ENCODE results near the gene AMPD2. TPM values are rescaled to one million over a fixed set of nuclear protein-coding genes. Genes with fewer than 3 reads are reported as not detected.

The AMPD2 gene
- total RNA-seq, 2 donors from 2014 or later: 55.7 to 69.3 TPM

DNA sequence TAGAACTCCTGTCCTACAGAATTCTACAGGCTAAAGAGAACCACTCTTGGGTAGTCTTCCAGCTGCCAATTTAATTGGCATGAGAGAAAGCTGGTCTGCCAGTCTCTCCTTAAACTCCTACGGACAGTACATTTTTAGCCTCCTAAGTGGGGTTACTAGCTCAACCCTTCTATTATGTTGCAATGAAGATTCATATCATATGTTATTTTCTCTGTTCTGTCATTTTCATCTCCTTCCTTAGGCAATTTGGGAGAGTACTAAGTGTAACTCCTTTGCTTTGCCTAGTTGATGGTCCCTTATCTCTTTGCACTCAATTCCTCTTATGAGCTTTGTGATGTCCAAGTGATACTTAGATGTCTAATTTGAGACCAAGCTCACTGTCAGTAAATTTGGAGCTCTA, 14.3 kb upstream of the AMPD2 start:
- no peak overlapping the region for H3K27ac ChIP-seq (ENCODE audit: low read depth, low read length)
- Mint-ChIP-seq H3K4me1 (no peaks in the 10 kb centered on the region), H3K27me3 (ENCODE audit: insufficient read depth) (no peaks in the 10 kb centered on the region), H3K27ac (no peak overlapping the region), H3K4me3 (no peak overlapping the region), H3K36me3 (ENCODE audit: low read depth) (peaks cover 4% of the 10 kb centered on the region), H3K9me3 (no peaks in the 10 kb centered on the region)
- no peak overlapping the region for H3K4me3 ChIP-seq (ENCODE audit: low read length)
- 92 to 100% methylated on average over 1 of the region's 1 CpG for WGBS, 2 experiments (ENCODE audit: insufficient coverage in 1 of 2, insufficient read length in 1 of 2)
- peaks cover 15% of the 10 kb centered on the region for H3K36me3 ChIP-seq (ENCODE audit: control insufficient read depth, insufficient read depth, low read length)
- no peak overlapping the region for H3K9ac ChIP-seq (ENCODE audit: extremely low read depth, low read length, poor library complexity, severe bottlenecking)
- TF ChIP-seq, protein P1, sequence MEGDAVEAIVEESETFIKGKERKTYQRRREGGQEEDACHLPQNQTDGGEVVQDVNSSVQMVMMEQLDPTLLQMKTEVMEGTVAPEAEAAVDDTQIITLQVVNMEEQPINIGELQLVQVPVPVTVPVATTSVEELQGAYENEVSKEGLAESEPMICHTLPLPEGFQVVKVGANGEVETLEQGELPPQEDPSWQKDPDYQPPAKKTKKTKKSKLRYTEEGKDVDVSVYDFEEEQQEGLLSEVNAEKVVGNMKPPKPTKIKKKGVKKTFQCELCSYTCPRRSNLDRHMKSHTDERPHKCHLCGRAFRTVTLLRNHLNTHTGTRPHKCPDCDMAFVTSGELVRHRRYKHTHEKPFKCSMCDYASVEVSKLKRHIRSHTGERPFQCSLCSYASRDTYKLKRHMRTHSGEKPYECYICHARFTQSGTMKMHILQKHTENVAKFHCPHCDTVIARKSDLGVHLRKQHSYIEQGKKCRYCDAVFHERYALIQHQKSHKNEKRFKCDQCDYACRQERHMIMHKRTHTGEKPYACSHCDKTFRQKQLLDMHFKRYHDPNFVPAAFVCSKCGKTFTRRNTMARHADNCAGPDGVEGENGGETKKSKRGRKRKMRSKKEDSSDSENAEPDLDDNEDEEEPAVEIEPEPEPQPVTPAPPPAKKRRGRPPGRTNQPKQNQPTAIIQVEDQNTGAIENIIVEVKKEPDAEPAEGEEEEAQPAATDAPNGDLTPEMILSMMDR (conservative IDR thresholded peaks at IDR 0.05): no peak
- H3K9me3 ChIP-seq (ENCODE audit: control insufficient read depth, low read length): no peaks in the 10 kb centered on the region
- no peaks in the 10 kb centered on the region for H3K27me3 ChIP-seq (ENCODE audit: control insufficient read depth, insufficient read depth, low read length, poor library complexity, severe bottlenecking)
- DNase-seq: no peak
- H3K4me1 ChIP-seq (ENCODE audit: control insufficient read depth, insufficient read depth, low read length): no peaks in the 10 kb centered on the region

DNA sequence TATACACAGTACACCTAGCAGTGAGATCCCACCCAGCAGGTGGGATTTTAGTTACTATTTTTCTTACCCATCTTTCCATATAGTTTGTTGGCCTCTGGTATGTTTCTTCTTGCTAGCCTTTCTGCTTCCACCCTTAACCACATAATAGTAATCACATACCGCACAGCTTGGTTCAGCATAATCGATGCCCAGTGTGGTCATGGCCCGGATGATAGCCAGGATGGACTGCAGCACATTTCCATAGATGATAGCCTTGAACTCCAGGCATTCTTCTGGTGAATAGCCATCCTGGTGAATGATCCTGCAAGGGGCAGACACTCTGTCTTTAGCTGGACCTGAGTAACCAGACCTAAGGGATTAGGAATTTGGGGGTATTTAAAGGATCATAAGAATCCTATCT, 9.8 kb upstream of the AMPD2 start:
- TF ChIP-seq, protein P1 (conservative IDR thresholded peaks at IDR 0.05): no peak
- peaks cover 7% of the 10 kb centered on the region for H3K4me1 Mint-ChIP-seq
- H3K27ac Mint-ChIP-seq: peak overlapping the region; percentile 83

DNA sequence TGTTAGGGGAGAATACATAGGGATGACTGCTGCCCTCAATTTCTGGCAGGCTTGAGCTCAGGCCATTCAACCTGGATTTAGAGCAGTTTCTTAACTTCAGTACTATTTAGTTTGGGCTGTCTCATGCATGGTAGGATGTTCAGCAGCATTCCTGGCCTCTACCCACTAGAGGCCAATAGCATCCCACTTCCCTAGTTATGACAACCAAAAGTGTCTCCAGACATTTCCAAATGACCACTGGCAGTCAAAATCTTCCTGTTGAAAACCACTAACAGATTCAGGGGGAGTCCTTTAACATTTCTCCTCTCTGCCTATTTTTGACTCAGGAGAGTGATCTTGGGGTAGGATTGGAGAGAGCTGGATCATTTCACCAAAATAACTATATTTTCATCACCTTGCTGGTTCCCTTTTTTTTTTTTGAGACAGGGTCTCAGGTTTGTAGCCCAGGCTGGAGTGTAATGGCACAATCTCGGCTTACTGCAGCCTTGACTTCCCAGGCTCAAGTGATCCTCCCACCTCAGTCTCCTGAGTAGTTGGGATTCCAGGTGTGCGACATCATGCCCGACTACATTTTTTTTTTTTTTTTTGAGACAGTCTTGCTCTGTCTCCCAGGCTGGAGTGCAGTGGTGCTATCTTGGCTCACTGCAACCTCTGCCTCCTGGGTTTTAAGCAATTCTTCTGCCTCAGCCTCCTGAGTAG, 8.9 kb upstream of the AMPD2 start:
- H3K36me3 Mint-ChIP-seq (ENCODE audit: low read depth): no peaks in the 10 kb centered on the region
- H3K27ac ChIP-seq (ENCODE audit: low read depth, low read length): no peak overlapping the region
- H3K4me3 Mint-ChIP-seq: no peak overlapping the region
- DNase-seq: peak; percentile 66
- no peaks in the 10 kb centered on the region for H3K9me3 ChIP-seq (ENCODE audit: control insufficient read depth, low read length)
- H3K9ac ChIP-seq (ENCODE audit: extremely low read depth, low read length, poor library complexity, severe bottlenecking): peak overlapping the region; percentile 23
- no peak overlapping the region for H3K4me3 ChIP-seq (ENCODE audit: low read length)
- H3K27me3 ChIP-seq (ENCODE audit: control insufficient read depth, insufficient read depth, low read length, poor library complexity, severe bottlenecking): no peaks in the 10 kb centered on the region
- H3K9me3 Mint-ChIP-seq: no peaks in the 10 kb centered on the region
- no peaks in the 10 kb centered on the region for H3K27me3 Mint-ChIP-seq (ENCODE audit: insufficient read depth)
- no peaks in the 10 kb centered on the region for H3K36me3 ChIP-seq (ENCODE audit: control insufficient read depth, insufficient read depth, low read length)
- 90% methylated on average over 3 of the region's 3 CpGs; no CpG with 5 or more reads in 1 of the 2 experiments for WGBS, 2 experiments (ENCODE audit: insufficient coverage in 1 of 2, insufficient read length in 1 of 2)
- no peaks in the 10 kb centered on the region for H3K4me1 ChIP-seq (ENCODE audit: control insufficient read depth, insufficient read depth, low read length)
- TF ChIP-seq, protein P1 (conservative IDR thresholded peaks at IDR 0.05): no peak
- peaks cover 7% of the 10 kb centered on the region for H3K4me1 Mint-ChIP-seq
- peak overlapping the region; percentile 83 for H3K27ac Mint-ChIP-seq

More for the DNA sequence above, 9.8 kb upstream of the AMPD2 start:
- Histone ChIP-seq H3K27ac (ENCODE audit: low read depth, low read length) (no peak overlapping the region), H3K27me3 (ENCODE audit: control insufficient read depth, insufficient read depth, low read length, poor library complexity, severe bottlenecking) (no peaks in the 10 kb centered on the region), H3K9ac (ENCODE audit: extremely low read depth, low read length, poor library complexity, severe bottlenecking) (no peak overlapping the region), H3K36me3 (ENCODE audit: control insufficient read depth, insufficient read depth, low read length) (no peaks in the 10 kb centered on the region), H3K9me3 (ENCODE audit: control insufficient read depth, low read length) (no peaks in the 10 kb centered on the region), H3K4me3 (ENCODE audit: low read length) (no peak overlapping the region), H3K4me1 (ENCODE audit: control insufficient read depth, insufficient read depth, low read length) (no peaks in the 10 kb centered on the region)
- H3K9me3 Mint-ChIP-seq: no peaks in the 10 kb centered on the region
- H3K4me3 Mint-ChIP-seq: no peak overlapping the region
- DNase-seq: no peak
- WGBS, 2 experiments (ENCODE audit: insufficient coverage in 1 of 2, insufficient read length in 1 of 2): 94 to 100% methylated on average over 3 of the region's 3 CpGs
- no peaks in the 10 kb centered on the region for H3K27me3 Mint-ChIP-seq (ENCODE audit: insufficient read depth)
- H3K36me3 Mint-ChIP-seq (ENCODE audit: low read depth): no peaks in the 10 kb centered on the region
